Epithelial cell of esophagus (primary cell): Measurements from ENCODE around the gene GRK5.
"Not testable (repeated sequence)": the region's sequence is repeated elsewhere in the genome, so short reads cannot be mapped to it uniquely, and the experiment has no call there.

Source experiments
- DNase-seq: peaks from one replicate; pipeline ENCODE4 v3.0.0; 2010; ENCODE audit warnings: low read depth
- H3K4me3 ChIP-seq: 2 replicates; pipeline ENCODE4 v1.5.1; 2011; ENCODE audit warnings: mild to moderate bottlenecking, low read length, control low read depth
- CTCF ChIP-seq: IDR thresholded peaks from 2 replicates; pipeline ENCODE4 v1.5.1; 2011; ENCODE audit warnings: low read depth, mild to moderate bottlenecking, low read length, control low read depth, inconsistent platforms; ENCODE audit not compliant: insufficient read depth; ENCODE audit errors: missing control alignments

The GRK5 gene

GRCh38 chr10:119166564-119166963 lies 40.8 kb upstream of the GRK5 start:
- TF ChIP-seq CTCF: no peak
- H3K4me3 ChIP-seq: no peak overlapping the region
- DNase-seq: no peak

- no peak for TF ChIP-seq CTCF
- no peak for DNase-seq
- H3K4me3 ChIP-seq: no peak overlapping the region
Measured at GRCh38 chr10:119167041-119167440, 40.3 kb upstream of the GRK5 start.

GRCh38 chr10:119174109-119174508 lies 33.3 kb upstream of the GRK5 start:
- no peak overlapping the region for H3K4me3 ChIP-seq
- no peak for DNase-seq
- TF ChIP-seq CTCF: no peak

- no peak for DNase-seq
- no peak overlapping the region for H3K4me3 ChIP-seq
- TF ChIP-seq CTCF: no peak
Measured at GRCh38 chr10:119176166-119176565, 31.2 kb upstream of the GRK5 start.

GRCh38 chr10:119177708-119178371 lies 29.5 kb upstream of the GRK5 start:
- TF ChIP-seq CTCF: no peak
- peak overlapping the region; percentile 84 for H3K4me3 ChIP-seq
- peak; percentile 37 for DNase-seq

- peak within 1 kb of the TSS; percentile 84 for H3K4me3 ChIP-seq
- DNase-seq: peak; percentile 88
- peak; percentile 11 for TF ChIP-seq CTCF
Measured at GRCh38 chr10:119178372-119179119, 28.8 kb upstream of the GRK5 start, which contains the start of gene PRDX3. Gene PRDX3 (minus strand): TSS chr10:119178812. CDS start chr10:119178790, 22 bp downstream.

- DNase-seq, H3K4me3 ChIP-seq: not testable (repeated sequence)
Measured at GRCh38 chr10:119180850-119181400, 26.4 kb upstream of the GRK5 start.
